Loucy (cell line): ENCODE measurements around the gene RIMKLA.

Source experiments
- EZH2phosphoT487 ChIP-seq: fragments of 200-600 bp; IDR thresholded peaks from 2 replicates; pipeline ENCODE4 v1.6.1; 2018; ENCODE audit warnings: antibody characterized with exemption, mild to moderate bottlenecking, moderate library complexity, borderline replicate concordance
- TF ChIP-seq, protein P1 (sequence below): fragments of 200-600 bp; sonication (generic); conservative IDR thresholded peaks from 2 replicates; pipeline ENCODE4 v1.5.1; 2014; ENCODE audit warnings: mild to moderate bottlenecking, antibody characterized with exemption, low read length

DNA sequence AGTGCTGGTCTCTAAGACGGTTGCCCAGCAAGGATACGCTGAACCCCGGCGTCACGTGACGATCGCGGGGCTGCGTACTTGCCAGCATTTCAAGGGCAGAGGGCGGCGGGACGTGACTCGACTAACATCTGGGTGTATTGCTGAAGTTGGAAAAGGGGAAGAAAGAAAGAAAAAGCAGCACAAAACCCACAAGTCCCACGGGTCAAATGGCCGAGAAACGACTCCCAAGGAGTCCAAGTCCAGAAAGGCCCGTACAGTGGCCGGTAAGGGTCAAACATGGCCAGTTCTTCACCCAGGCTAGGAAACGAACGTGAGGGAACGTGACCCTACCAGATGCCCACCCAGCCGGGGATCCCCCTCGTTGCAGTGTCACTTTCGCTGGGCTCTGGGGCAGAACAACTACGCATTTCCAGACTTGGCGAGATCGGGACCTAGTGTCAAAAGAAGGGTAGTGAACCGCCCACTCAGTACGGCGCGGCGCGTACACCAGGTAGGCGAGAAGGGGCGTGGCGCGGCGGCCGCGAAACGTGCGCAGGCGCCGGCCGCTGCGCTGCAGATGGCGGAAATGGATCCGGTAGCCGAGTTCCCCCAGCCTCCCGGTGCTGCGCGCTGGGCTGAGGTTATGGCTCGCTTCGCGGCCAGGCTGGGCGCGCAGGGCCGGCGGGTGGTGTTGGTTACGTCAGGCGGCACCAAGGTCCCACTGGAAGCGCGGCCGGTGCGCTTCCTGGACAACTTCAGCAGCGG lies 75.6 kb downstream of the RIMKLA start, which contains the start of the genes PPCS and ZMYND12:
- TF ChIP-seq, protein P1, sequence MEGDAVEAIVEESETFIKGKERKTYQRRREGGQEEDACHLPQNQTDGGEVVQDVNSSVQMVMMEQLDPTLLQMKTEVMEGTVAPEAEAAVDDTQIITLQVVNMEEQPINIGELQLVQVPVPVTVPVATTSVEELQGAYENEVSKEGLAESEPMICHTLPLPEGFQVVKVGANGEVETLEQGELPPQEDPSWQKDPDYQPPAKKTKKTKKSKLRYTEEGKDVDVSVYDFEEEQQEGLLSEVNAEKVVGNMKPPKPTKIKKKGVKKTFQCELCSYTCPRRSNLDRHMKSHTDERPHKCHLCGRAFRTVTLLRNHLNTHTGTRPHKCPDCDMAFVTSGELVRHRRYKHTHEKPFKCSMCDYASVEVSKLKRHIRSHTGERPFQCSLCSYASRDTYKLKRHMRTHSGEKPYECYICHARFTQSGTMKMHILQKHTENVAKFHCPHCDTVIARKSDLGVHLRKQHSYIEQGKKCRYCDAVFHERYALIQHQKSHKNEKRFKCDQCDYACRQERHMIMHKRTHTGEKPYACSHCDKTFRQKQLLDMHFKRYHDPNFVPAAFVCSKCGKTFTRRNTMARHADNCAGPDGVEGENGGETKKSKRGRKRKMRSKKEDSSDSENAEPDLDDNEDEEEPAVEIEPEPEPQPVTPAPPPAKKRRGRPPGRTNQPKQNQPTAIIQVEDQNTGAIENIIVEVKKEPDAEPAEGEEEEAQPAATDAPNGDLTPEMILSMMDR: no peak
- TF ChIP-seq EZH2phosphoT487: no peak
